Posterior vena cava (tissue), 2 donors: ENCODE data around the gene BPIFB6. TPM values are rescaled to one million over a fixed set of nuclear protein-coding genes. Genes with fewer than 3 reads are reported as not detected.

ENCODE experiments used
- DNase-seq: peaks from one replicate; pipeline ENCODE4 v3.0.0-alpha.2; 2020; ENCODE audit warnings: low spot score
- intact Hi-C, 2 donors: fragments of 100-400 bp; cut with DNase I; formaldehyde crosslinking; loops; one replicate each; pipeline versions ENCODE4 v1.14.1 to v1.14.2; 2022 to 2023
- total RNA-seq, 2 donors: library from RNA; stranded (reverse); fragmentation: NEBNext Ultra II Directional; extraction: Animal tissue kit (Norgen Biotek cat#: 25700); gene quantifications; one replicate each; pipeline ENCODE4 v1.2.1, GENCODE V29; 2021
- donor health status: DM: yes; HTN: yes; CAD: no.
- donor health status: DM: yes; HTN: yes; CAD: no.

Gene BPIFB6
- total RNA-seq, 2 donors from 2014 or later = not detected

DNA sequence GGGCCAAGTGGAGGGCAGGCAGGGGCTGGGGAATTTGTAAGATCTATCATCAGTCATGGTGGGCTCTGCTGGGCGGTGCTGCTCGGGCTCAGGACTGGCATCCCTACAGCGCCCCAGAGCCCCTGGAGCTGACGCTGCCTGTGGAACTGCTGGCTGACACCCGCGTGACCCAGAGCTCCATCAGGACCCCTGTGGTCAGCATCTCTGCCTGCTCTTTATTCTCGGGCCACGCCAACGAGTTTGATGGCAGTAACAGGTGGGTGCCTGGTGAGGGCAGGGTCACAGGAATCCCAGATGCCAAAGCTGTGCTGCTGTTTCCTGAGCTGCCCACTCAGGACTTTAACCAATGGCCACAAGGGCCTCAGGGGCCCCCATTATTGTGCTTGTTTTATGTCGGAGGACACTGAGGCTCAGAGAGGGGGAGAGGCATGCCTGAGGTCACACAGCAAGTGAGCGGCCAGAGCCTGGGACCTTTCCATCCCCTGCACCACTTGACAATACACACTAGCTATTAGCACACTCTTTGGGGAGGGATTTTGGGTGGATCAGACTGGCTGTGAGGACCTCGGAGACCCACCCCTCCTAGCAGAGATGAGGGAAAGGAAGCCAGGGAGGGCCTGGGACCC lies 17.6 kb upstream of the BPIFB6 start:
- peak; percentile 46 for DNase-seq
- intact Hi-C loops = loop anchor here in 1 of 2 donors (10.0 kb wide), 1 partner anchor 631 kb away; no protein-coding TSS in a partner anchor

DNA sequence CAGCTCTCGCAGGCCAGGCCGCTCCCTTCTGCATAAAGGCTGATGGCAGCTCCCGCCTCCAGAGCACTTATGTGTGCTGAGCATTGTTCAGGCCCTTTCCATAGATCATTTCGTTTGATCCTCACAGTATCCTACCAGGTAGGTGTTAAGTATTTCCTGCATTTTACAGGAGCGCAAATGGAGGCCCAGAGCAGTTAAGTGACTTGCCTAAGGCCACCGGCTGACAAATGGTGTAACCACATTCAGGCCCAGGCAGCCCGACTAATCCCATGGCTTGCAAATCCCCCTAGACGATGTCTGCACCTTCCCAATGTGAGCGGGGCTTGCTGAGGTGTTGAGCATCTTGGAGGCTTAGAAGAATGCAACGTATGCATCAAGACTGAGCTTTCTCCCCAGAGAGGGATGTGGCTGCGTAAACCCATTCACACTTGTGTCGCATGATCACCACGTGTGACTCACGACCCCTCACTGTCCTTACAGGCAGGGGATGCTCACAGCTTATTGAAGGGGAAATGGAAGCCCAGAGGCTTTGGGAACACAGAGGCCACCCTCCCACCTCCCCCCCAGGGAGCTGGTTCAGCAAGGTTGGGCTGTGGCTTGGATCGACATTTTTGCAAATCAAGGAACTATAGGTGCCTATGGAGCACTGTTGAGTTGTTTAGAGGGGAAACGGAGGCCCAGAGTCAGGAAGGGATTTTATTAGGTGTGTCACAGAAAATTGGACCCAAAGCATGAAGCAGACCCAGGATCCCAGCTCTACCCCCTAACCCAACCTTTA lies 16.9 kb upstream of the BPIFB6 start:
- DNase-seq = peak; percentile 40
- intact Hi-C loops = loop anchor here in 1 of 2 donors (10.0 kb wide), 1 partner anchor 630 kb away; no protein-coding TSS in a partner anchor

DNA sequence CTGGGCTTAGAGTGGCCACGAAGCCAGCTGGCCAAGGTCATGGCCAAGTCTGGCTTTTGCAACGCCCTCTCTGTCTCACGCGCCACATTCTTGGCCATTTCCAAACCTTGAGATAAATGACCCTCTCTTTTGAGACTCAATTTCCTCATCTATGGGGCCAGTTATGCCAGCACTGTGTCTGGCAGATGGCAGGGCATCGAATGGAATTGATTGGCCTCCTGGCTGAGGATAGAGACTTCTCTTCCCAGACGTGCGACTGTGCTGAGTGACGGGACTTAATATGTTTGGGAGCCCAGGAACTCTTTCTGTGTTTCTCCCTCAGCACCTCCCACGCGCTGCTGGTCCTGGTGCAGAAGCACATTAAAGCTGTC lies 16.3 kb upstream of the BPIFB6 start:
- intact Hi-C loops = loop anchor here in 1 of 2 donors (10.0 kb wide), 1 partner anchor 630 kb away; no protein-coding TSS in a partner anchor

DNA sequence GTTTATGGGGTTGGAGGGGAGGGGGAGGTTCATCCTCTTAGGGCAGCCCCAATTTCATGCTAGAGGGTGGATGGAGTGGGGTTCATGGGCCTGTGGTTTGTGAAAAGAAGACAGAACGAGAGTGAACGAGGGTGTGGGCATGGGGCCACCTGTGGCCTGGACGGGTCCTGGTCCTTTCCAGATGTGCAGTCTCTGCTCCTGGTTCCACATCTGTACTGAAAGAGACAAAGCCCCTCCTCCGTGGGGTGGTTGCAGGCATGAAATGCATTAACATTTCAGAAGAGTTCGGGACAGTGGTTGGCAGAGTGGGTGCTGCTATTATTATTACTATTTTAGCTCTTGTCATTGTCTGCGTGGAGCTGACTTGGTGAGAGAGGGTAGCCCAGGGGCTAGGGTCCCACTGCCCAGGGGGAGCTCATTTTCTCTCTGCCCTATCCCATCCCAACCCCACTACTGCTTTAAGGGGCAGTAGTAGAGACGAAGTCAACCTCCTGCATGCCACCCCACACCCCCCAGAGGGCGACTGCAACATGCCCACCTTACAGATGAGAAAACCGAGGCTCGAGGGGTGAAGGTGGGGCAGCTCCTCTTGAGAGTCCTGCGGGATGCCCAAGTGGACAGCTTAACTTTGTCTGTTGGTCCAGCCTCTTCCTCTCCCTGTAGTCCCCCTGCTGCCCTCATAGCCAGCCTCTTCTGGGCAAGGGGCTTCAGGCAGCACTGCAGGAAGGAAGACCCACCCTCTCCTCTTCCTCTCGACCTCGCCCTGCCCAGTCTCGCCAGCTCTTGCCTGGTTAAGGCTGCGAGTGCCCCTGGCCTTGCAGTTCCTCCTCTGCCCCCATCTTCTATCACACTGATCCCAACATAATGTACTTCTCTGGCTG lies 15.5 kb upstream of the BPIFB6 start:
- intact Hi-C loops = loop anchor here in 1 of 2 donors (10.0 kb wide), 1 partner anchor 629 kb away; no protein-coding TSS in a partner anchor

More for the DNA sequence above, 16.3 kb upstream of the BPIFB6 start:
- peak; percentile 44 for DNase-seq

DNA sequence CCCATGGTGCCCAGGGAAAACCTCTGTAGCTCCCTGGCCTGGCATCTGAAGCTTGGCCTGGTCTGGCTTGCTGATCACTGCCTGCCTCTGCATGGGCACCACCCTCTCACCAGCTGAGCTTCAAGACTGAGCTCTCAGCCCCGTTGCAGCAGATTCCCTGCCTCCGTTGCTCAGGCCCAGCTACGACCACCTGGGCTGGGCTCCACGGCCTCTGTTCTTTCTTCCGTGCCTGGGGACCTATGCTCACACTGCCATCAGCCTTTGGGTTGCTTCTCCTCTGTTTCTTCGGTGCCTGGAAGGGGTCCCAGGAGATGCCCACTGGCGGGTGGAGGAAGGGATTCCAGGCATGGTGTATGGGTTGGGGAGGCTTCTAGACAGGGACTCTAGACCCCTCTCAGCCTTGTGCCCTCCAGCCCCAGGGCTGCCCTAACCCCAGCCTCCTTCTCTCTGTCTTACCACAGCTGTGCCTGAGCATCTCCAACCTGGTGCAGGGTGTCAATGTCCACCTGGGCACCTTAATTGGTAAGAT lies 14.8 kb upstream of the BPIFB6 start:
- peak; percentile 46 for DNase-seq
- intact Hi-C loops = loop anchor here in 1 of 2 donors (10.0 kb wide), 1 partner anchor 628 kb away; no protein-coding TSS in a partner anchor

More for the DNA sequence above, 15.5 kb upstream of the BPIFB6 start:
- DNase-seq = peak; percentile 57

DNA sequence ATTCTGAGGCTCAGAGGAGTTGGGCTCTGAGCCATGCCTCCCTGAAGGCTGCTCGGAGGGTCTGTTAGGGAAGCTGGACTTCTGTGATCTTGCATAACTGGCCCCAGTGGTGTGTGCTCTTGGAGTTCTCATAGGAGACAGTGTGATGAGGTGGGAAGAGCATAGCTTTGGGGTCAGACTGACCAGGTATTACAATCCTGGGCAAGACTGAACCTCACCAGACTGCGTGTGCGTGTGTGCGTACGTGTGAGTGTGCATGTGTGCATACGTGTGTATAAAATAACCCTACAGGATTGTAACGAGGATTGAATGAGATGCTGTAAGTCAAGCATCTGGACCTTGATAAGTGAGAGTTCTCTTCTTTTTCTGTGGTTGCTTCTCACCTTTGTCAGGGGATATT lies 13.9 kb upstream of the BPIFB6 start:
- no peak for DNase-seq

DNA sequence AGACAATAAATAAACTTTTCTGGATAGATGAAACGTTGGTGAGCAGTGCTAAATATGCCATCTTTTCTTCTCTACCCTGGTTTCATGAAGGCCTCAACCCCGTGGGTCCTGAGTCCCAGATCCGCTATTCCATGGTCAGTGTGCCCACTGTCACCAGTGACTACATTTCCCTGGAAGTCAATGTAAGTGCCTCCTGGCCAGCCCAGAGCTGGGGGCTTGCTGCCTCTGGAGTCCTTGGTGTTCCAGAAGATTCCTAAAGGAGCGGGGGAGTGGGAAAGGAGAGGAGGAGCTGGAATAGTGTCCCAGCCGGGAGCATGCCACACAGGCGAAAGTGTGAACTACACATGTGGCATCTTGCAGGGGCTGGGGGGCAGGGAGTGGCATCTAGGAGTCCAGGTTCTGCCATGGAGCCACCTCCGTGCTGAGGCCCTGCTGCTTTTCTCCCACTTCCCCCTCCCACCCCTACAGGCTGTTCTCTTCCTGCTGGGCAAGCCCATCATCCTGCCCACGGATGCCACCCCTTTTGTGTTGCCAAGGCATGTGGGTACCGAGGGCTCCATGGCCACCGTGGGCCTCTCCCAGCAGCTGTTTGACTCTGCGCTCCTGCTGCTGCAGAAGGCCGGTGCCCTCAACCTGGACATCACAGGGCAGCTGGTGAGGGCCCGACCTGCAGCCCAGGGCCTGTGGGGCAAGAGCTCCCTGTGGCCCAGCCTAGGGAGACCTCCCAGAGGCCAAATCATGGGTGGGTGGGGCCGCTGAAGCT lies 13.1 kb upstream of the BPIFB6 start:
- intact Hi-C loops = loop anchor here in 1 of 2 donors (10.0 kb wide), 1 partner anchor 626 kb away; no protein-coding TSS in a partner anchor
- no peak for DNase-seq

More for the DNA sequence above, 13.9 kb upstream of the BPIFB6 start:
- intact Hi-C loops = loop anchor here in 1 of 2 donors (10.0 kb wide), 1 partner anchor 627 kb away; no protein-coding TSS in a partner anchor

DNA sequence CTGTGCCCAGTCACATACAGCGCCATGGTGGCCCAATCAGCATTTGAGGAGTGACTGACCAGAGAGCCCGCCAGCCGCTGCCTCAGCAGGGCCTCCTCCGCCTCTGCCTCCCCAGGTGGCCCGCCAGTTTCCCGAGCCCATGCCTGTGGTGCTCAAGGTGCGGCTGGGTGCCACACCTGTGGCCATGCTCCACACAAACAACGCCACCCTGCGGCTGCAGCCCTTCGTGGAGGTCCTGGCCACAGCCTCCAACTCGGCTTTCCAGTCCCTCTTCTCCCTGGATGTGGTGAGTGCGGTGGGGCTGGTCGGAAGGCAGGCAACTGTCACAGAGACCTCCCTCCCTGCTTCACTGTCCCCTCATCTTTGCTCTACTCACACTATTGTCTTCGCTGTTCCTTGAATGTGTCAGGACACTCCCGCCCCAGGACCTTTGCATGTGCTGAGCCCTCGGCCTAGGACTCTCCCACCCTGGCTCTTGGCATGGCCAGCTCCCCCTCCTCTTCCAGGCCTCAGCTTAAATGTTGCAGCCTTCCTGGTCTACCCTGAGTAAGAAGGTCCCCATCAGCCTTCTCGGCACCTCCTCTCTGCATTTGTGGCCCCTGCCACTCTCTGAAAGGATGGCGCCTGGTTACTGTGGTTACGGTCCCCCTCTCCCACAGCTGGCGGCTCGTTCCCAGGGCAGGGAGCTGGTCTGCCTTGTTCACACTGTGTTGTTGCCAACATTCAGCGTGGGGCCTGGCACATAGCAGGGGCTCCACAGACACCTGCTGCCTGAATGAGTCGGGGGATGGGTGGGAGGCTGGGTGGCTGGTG lies 11.8 kb upstream of the BPIFB6 start:
- intact Hi-C loops = loop anchor here in 1 of 2 donors (10.0 kb wide), 1 partner anchor 625 kb away; no protein-coding TSS in a partner anchor
- no peak for DNase-seq

DNA sequence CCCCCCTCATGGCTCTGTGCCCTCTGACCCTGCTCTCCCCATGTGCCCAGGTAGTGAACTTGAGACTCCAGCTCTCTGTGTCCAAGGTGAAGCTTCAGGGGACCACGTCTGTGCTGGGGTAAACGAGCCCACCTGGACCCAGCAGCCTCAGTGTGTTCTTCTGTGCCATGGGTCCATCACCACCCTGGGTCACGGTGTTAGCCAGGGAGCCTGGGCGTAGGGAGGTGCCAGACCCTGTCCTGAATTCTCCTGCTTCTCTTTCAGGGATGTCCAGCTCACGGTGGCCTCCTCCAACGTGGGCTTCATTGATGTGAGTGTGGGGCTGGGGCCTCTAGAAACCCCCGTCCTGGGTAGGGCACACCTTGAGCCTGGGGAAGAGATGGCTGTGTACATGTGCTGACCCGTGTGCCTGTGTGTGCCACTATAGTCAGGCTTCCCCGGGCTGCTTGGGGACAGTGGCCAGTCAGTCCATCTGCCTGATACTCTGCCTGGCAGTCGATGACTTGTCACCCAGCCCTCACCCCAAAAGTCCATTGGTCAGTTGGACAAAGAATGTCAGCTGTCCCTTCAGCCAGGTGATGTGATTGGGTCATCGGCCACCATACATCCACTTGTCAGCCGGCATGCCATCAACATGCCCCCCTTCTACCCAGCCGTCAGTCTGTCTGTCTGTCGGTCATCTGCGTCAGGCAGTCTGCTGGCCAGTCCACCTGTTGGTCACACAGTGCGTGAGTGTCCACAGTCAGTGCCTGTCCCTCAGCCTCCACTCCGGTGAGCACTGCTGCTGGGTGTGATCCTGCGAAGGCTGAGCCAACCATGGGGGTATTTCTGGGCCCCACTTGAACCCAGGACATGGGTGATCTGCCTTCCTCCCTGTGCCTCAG lies 10.9 kb upstream of the BPIFB6 start:
- intact Hi-C loops = no loop called here
- no peak for DNase-seq

DNA sequence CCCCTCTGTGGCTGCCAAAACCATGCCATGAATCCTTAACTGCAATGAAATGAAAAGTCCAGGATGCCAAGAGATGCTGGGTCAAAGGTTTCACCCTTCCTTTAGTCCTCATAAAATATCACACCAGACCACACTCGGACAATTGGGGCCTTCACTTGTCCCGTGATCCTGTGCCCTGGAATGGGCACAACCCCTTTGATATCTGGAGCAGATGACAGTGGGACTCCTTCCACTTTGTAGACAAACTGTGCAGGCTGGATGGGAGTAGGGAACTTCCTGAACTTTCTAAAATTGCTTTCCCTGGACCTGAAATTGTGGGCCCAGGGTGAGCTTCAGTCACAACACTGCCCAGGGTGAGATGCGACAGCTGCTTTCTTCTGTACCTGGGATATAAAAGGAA lies 9.6 kb upstream of the BPIFB6 start:
- no peak for DNase-seq
- intact Hi-C loops = no loop called here

DNA sequence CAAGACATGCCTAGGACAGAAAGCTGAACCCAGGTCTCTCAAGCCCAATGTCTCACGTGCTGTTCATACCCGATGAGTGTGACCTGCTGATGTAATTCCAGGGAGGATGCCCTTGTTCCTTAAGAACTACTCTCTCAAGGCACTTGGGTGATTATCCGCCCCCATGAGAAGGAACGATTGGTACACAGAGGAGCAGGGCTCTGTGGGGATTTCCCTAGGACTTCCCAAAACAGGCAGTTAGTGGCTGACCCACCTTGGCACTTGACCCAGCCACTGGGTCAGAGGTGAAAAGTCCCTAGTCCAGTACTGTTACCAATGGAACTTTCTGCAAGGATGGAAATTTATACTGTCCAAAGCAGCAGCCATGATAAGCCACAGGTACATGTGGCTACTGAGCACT lies 9.2 kb upstream of the BPIFB6 start:
- no peak for DNase-seq
- intact Hi-C loops = no loop called here

DNA sequence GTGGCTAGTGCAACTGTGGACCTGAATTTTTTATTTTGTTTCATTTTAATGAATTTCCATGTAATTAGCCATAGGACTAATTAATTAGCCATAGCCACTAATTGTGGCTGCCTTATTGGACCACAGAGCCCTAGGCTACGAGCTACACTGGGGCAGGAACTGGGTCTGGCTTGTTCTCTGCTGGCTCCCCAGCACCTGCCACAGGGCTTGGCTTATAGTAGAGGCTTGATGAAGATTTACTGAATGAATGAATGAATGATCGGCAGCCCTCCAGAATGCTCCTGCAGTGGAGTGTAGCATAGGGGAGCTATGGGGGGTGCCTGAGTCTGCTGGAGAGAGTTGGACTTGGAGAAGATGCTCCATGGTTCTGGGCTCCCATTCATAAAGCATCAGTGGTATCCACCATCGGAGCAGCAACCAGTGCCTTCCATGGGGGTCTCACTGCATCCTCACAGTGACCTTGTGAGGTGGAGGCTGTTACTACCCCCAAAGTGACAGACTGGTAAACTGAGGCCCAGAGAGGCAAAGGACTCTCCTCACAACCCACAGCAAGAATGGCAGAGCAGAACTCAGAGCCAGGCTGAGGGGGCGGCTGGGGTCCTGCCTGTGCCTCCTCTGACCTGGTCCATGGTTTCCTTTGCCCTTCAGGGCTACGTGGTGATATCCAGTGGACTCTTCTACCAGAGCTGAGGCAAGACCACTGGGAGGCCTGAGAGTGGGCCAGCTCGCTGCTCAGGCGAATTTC lies 8.6 kb upstream of the BPIFB6 start:
- no peak for DNase-seq
- intact Hi-C loops = no loop called here

DNA sequence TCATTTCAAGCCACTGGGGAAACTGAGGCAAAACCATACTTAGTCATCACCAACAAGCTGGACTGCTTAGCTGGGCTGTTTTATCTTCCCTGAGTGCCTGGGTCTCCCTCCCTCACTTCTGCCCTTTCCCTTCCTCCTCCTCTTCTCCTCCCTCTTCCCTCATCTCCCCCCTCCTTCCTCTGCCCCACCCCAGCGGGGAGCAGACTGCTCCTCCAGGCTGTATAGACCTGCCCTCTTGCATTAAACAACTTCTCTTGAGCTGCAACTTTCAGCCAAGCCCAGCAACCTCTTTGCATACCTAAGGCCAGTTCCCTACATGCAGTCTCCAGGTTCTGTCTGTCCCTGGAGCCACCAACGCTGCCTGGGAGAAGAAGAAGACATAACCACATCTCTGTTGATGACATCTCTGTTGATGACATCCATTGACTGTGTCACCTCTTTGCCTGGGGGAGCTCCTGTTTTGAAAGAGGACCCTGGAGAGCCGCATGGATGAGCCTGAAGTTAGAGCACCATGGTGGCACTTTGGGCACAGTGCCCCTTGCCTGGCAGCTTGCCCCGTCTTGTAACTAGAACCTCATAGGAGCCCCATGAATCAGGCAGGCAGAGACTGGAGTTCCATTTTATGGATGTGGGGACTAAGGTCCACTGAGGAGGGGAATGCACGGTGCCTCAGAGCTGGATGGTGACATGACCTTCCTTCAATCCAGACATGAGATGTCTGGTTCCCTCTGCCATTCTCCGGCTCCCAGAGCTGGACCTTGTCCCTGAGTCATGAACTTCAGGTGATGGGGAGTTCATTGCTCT lies 7.8 kb upstream of the BPIFB6 start:
- no peak for DNase-seq
- intact Hi-C loops = no loop called here

DNA sequence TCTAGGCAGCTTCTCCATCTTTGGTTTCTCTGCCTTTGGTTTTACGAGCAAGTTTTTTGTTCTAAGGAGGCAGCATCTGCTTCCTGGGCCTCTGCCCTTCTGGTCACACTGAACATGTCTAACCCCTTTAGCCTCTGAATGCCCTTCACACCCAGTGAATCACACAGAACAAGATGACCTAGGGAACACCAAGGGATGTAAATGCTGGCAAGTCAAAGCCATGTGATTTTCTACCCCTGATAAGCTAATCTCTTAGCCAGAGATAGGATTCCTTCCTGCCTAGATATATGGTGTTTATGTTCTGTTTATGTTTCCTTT lies 7.2 kb upstream of the BPIFB6 start:
- intact Hi-C loops = no loop called here
- no peak for DNase-seq

DNA sequence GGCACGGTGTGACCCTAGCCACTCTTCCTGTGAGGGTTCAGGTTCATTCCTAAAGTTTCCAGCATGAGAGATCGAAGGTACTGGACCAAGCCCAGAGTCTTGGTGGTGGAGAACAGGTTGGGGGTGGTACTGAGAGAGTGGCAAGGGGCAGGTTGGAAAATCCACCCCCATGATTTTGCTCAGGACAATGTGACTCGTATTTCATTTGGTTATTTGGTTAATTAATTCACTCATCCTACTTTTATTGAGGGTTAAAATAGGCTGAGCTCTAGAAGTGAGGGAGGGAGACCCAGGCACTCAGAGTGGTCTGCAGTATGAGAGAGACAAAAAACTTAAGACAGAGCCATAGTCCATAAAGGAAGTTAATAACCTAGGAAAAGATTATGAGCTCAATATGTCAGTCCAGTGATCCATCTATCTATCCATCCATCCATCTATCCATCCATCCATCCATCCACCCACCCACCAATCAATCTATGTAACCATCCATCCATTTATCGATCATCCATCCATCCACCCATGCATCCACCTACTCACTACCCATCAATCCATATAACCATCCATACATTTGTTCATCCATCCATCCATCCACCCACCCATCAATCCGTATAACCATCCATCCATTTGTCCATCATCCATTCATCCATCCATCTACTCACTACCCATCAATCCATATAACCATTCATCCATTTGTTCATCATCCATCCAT lies 6.7 kb upstream of the BPIFB6 start:
- intact Hi-C loops = no loop called here
- no peak for DNase-seq
